ENCODE data around the gene ENTPD6.

Gene ENTPD6

DNA sequence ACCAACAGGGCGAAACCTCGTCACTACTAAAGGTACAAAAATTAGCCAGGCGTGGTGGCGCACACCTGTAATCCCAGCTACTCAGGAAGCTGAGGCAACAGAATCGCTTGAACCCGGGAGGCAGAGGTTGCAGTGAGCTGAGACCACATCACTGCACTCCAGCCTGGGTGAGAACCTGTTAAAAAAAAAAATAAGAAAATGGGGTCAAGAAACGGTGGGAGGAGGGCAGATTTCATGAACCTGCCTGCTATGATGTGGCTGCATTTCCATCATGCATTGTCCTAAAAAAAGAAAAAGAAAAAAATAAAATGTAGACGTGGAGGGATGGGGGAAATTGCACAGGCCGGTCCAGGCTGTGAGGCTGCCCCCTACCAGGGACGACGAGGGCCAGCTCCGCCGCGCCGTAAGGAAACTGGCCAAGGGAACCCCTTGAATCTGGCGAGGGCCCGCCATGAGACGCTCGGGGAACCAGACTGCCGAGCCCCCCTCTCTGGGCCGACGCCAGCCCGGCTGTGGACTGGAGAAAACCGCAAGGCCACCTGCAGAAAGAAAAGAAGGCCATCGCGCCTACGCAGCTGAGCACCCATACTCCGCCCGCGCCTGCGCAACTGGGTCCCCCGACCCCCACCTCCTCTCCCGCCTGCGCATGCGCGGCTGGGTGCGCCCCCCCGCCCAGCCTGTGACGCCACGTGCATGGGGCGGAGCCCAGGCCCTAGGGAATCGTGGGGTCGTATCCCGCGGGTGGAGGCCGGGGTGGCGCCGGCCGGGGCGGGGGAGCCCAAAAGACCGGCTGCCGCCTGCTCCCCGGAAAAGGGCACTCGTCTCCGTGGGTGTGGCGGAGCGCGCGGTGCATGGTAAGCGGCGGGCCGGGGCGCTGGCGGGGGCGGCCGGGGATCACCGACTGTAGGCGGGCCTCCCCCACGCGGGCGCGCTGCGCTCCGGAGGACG, at the start of gene ENTPD6:
Gene ENTPD6, plus strand, starts transcription at position 699 of the 948 bp plus-strand sequence. CDS start 10,825 bp downstream, outside the sequence.
- H3K27me3 Mint-ChIP-seq (ENCODE audit: low read depth, poor library complexity) = peaks cover 30% of the 10 kb centered on the region
- H3K36me3 Mint-ChIP-seq (ENCODE audit: low read depth) = no peaks in the 10 kb centered on the region
- H3K4me1 Mint-ChIP-seq = peaks cover 38% of the 10 kb centered on the region
- H3K27ac Mint-ChIP-seq = peak within 1 kb of the TSS; percentile 73
- H3K9me3 Mint-ChIP-seq = no peaks in the 10 kb centered on the region
- DNase-seq = peak; percentile 93
- H3K4me3 Mint-ChIP-seq = peak within 1 kb of the TSS; percentile 96
- TF ChIP-seq, protein P1, sequence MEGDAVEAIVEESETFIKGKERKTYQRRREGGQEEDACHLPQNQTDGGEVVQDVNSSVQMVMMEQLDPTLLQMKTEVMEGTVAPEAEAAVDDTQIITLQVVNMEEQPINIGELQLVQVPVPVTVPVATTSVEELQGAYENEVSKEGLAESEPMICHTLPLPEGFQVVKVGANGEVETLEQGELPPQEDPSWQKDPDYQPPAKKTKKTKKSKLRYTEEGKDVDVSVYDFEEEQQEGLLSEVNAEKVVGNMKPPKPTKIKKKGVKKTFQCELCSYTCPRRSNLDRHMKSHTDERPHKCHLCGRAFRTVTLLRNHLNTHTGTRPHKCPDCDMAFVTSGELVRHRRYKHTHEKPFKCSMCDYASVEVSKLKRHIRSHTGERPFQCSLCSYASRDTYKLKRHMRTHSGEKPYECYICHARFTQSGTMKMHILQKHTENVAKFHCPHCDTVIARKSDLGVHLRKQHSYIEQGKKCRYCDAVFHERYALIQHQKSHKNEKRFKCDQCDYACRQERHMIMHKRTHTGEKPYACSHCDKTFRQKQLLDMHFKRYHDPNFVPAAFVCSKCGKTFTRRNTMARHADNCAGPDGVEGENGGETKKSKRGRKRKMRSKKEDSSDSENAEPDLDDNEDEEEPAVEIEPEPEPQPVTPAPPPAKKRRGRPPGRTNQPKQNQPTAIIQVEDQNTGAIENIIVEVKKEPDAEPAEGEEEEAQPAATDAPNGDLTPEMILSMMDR (IDR thresholded peaks at IDR 0.05) = no peak

GRCh38 chr20:25146976-25147375, 48.5 kb upstream of the ENTPD6 start:
- Mint-ChIP-seq H3K4me1 (no peaks in the 10 kb centered on the region), H3K4me3 (no peak overlapping the region), H3K36me3 (ENCODE audit: low read depth) (no peaks in the 10 kb centered on the region), H3K27me3 (ENCODE audit: low read depth, poor library complexity) (peaks cover 25% of the 10 kb centered on the region), H3K9me3 (no peaks in the 10 kb centered on the region), H3K27ac (no peak overlapping the region)
- TF ChIP-seq, protein P1 (IDR thresholded peaks at IDR 0.05) = no peak
- no peak for DNase-seq

DNA sequence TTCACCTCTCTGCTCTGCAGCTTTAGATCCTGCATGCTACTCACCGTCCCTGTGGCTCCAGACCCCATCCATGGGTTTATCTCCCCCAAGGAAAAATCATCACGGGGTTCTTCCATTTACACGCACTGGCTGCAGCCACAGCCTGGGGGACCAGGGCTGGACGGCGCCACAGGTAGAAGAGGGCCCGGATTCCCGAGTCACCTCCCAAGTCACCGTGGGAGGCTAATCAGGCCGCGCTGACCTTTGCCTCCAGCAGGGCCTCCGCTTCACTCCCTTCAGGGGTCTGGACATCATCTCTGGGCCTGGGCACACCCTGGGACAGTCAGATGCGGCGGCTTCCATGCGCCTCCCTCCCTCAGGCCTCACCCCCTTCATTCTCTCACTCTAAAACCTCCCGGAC, 47.8 kb upstream of the ENTPD6 start:
- no peaks in the 10 kb centered on the region for H3K4me1 Mint-ChIP-seq
- peaks cover 20% of the 10 kb centered on the region for H3K27me3 Mint-ChIP-seq (ENCODE audit: low read depth, poor library complexity)
- H3K9me3 Mint-ChIP-seq = no peaks in the 10 kb centered on the region
- DNase-seq = no peak
- TF ChIP-seq, protein P1 (IDR thresholded peaks at IDR 0.05) = no peak
- no peak overlapping the region for H3K4me3 Mint-ChIP-seq
- H3K36me3 Mint-ChIP-seq (ENCODE audit: low read depth) = no peaks in the 10 kb centered on the region
- no peak overlapping the region for H3K27ac Mint-ChIP-seq

DNA sequence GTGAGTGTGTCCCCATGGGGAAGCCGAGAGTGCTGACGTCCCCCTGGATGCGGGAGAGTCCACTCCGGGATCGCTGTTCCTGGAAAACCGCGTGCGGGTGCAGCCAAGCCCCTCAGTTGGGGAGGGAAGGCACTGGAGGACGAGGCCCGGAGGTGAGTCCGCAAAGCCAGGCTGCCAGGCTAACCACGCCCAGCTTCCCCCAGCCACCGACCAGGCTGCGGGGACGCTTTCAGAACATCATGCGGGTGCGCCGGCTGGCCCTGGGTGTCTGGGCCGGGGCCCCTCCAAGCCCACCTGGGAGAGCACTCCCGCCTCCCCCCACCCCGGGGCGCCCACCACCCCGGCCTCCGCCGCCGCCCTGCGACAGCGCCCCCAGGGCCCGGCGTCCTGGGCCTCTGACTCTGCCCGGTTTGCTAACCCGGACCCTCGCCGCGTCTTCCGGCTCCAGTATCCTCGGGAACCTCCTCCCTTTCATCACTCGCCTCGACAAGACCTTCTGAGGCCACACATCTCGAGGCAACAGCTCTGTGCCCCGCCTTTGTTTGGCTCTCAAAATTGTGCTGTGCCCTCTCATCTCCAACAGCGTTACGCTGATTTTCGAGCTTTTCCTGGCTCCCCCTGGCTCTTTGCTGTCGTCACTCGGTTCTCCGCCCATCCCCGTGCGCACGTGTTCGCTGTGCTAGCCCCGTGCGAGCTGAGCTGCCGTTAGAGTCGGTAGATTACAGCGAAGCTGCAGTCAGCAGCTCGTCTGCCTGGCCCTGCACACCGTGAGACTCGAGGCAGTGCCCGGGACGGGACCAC, 47.1 kb upstream of the ENTPD6 start:
- Mint-ChIP-seq H3K4me3 (no peak overlapping the region), H3K27me3 (ENCODE audit: low read depth, poor library complexity) (peaks cover 26% of the 10 kb centered on the region), H3K9me3 (no peaks in the 10 kb centered on the region), H3K36me3 (ENCODE audit: low read depth) (no peaks in the 10 kb centered on the region), H3K27ac (peak overlapping the region; percentile 82), H3K4me1 (no peaks in the 10 kb centered on the region)
- TF ChIP-seq, protein P1 (IDR thresholded peaks at IDR 0.05) = no peak
- no peak for DNase-seq

DNA sequence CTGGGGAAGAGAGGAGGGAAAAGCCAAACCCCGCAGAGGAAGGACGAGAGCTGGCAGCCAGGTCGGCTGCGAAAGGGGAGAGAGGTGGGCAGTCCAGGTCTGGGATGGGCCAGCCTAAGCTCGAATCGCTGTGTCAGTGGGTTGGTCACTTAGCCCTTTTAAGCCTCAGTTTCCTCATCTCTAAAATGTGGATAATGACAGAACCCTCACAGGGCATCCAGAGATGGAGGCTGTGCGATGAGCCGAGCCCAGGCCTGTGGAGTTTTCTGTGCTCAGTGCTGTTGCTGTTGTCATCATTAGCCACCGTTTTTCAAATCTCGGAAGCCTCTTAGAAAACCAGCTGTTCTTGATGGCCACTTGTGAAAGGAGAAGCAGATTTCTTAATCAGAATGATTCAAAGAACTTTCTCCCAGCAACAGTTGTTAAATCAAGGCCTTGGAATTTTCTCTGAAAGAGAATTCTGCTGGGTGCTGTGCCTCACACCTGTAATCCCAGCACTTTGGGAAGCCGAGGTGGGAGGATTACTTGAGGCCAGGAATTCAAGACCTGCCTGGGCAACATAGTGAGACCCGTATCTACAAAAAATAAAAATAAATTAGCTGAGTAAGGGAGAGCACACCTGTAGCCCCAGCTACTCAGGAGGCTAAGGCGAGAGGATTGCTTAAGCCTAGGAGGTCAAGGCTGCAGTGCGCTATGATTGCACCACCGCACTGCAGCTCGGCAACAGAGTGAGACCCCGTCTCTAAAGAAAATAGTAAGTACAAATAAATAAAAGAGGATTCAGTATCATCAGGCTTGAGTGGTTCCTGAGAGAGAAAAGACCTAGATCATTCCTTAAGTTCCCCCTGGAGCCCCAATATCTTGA, 46.3 kb upstream of the ENTPD6 start:
- Mint-ChIP-seq H3K9me3 (no peaks in the 10 kb centered on the region), H3K36me3 (ENCODE audit: low read depth) (no peaks in the 10 kb centered on the region), H3K4me3 (no peak overlapping the region), H3K27me3 (ENCODE audit: low read depth, poor library complexity) (peaks cover 23% of the 10 kb centered on the region), H3K4me1 (no peaks in the 10 kb centered on the region), H3K27ac (no peak overlapping the region)
- no peak for DNase-seq
- TF ChIP-seq, protein P1 (IDR thresholded peaks at IDR 0.05) = no peak
